Activated CD8-positive, alpha-beta memory T cell treated with anti-CD3 and anti-CD28 coated beads for 36 hours (primary cell): Measurements from ENCODE around the gene ELAPOR1. TPM values are rescaled to one million over a fixed set of nuclear protein-coding genes. Genes with fewer than 3 reads are reported as not detected.

Experiments used
- CTCF ChIA-PET: fragments of 350-600 bp; sonication (Branson Sonifier 250); formaldehyde crosslinking; loops from one replicate; lab custom pipeline; 2021; ENCODE audit warnings: antibody characterized with exemption; lab: Charles Lee
- POLR2A ChIA-PET: fragments of 350-600 bp; sonication (Branson Sonifier 250); formaldehyde crosslinking; loops from one replicate; lab custom pipeline; 2021; ENCODE audit warnings: antibody characterized with exemption; lab: Charles Lee
- total RNA-seq, 2 experiments: library from RNA; stranded (reverse); gene quantifications; one replicate each; pipeline ENCODE4 v1.2.3, GENCODE V29; 2021

The ELAPOR1 gene
- total RNA-seq, 2 experiments from 2014 or later = 12.5 to 14.8 TPM

- POLR2A ChIA-PET = interaction anchor here (0.5 to 2.8 kb wide), 5 partner anchors 8 to 332 kb away, joined by 4 to 22 read pairs (median 5); partner anchors contain the start of genes CLCC1 and WDR47
Observed at GRCh38 chr1:109091839-109092193, 22.1 kb upstream of the ELAPOR1 start.

GRCh38 chr1:109094377-109094803, 19.5 kb upstream of the ELAPOR1 start:
- ChIA-PET CTCF (no interaction called here), POLR2A (no interaction called here)

More at GRCh38 chr1:109091839-109092193, 22.1 kb upstream of the ELAPOR1 start:
- CTCF ChIA-PET = interaction anchor here (0.6 to 3.3 kb wide), 4 partner anchors 8 to 102 kb away, joined by 3 to 19 read pairs (median 4); a partner anchor contains a TSS

- CTCF ChIA-PET = no interaction called here
- POLR2A ChIA-PET = no interaction called here
Observed at GRCh38 chr1:109094871-109095270, 19.0 kb upstream of the ELAPOR1 start.

GRCh38 chr1:109095631-109096030, 18.3 kb upstream of the ELAPOR1 start:
- POLR2A ChIA-PET = no interaction called here
- CTCF ChIA-PET = no interaction called here

GRCh38 chr1:109096120-109096519, 17.8 kb upstream of the ELAPOR1 start:
- ChIA-PET POLR2A (no interaction called here), CTCF (no interaction called here)

- POLR2A ChIA-PET = interaction anchor here (0.6 to 2.4 kb wide), 18 partner anchors 9 to 440 kb away, joined by 3 to 22 read pairs (median 6); partner anchors contain the start of genes ATXN7L2, CYB561D1, HENMT1 and PRPF38B
- CTCF ChIA-PET = interaction anchor here (0.6 to 2.4 kb wide), 21 partner anchors 9 to 432 kb away, joined by 3 to 26 read pairs (median 5); partner anchors contain the start of genes ATXN7L2, ELAPOR1, GPSM2 and SORT1
Observed at GRCh38 chr1:109099938-109100773, 13.8 kb upstream of the ELAPOR1 start.

- POLR2A ChIA-PET = interaction anchor here (0.6 kb wide), 1 partner anchor 18 kb away, joined by 3 read pairs; no protein-coding TSS in a partner anchor
- CTCF ChIA-PET = interaction anchor here (1.3 to 2.4 kb wide), 2 partner anchors 8 to 71 kb away, joined by 3 to 11 read pairs; a partner anchor contains a TSS
Observed at GRCh38 chr1:109104364-109105151, 9.4 kb upstream of the ELAPOR1 start.

GRCh38 chr1:109105881-109106280, 8.0 kb upstream of the ELAPOR1 start:
- ChIA-PET CTCF (no interaction called here), POLR2A (no interaction called here)

- ChIA-PET POLR2A (interaction anchor here (0.6 kb wide), 1 partner anchor 33 kb away, joined by 4 read pairs; no protein-coding TSS in a partner anchor), CTCF (no interaction called here)
Observed at GRCh38 chr1:109107785-109108184, 6.1 kb upstream of the ELAPOR1 start.

- CTCF ChIA-PET = interaction anchor here (1.4 kb wide), 1 partner anchor 10 kb away, joined by 6 read pairs; no protein-coding TSS in a partner anchor
- POLR2A ChIA-PET = interaction anchor here (1.5 kb wide), 1 partner anchor 19 kb away, joined by 3 read pairs; the partner anchor contains the start of gene TMEM167B
Observed at GRCh38 chr1:109109906-109110305, 4.0 kb upstream of the ELAPOR1 start.

- ChIA-PET CTCF (interaction anchor here (0.6 to 2.7 kb wide), 7 partner anchors 8 to 202 kb away, joined by 3 to 26 read pairs (median 7); partner anchors contain the start of gene WDR47), POLR2A (interaction anchor here (1.5 kb wide), 1 partner anchor 21 kb away, joined by 3 read pairs; the partner anchor contains the start of gene TMEM167B)
Observed at GRCh38 chr1:109111386-109112055, 2.4 kb upstream of the ELAPOR1 start.

GRCh38 chr1:109112056-109112651, 1.8 kb upstream of the ELAPOR1 start:
- POLR2A ChIA-PET = no interaction called here

GRCh38 chr1:109112652-109113285, 1.1 kb upstream of the ELAPOR1 start:
- ChIA-PET POLR2A (interaction anchor here (0.7 to 1.0 kb wide), 3 partner anchors 12 to 278 kb away, joined by 4 to 11 read pairs (median 4); no protein-coding TSS in a partner anchor), CTCF (interaction anchor here (0.6 to 2.7 kb wide), 16 partner anchors 9 to 315 kb away, joined by 3 to 26 read pairs (median 4); partner anchors contain the start of genes TMEM167B and WDR47)

More at GRCh38 chr1:109112056-109112651, 1.8 kb upstream of the ELAPOR1 start:
- CTCF ChIA-PET = interaction anchor here (0.7 to 2.7 kb wide), 11 partner anchors 9 to 245 kb away, joined by 3 to 26 read pairs (median 3); partner anchors contain the start of genes TMEM167B and WDR47

GRCh38 chr1:109114342-109114674, 393 bp downstream of the ELAPOR1 start:
- ChIA-PET POLR2A (interaction anchor here (2.7 kb wide), 1 partner anchor 14 kb away, joined by 13 read pairs; no protein-coding TSS in a partner anchor), CTCF (interaction anchor here (1.0 to 2.9 kb wide), 4 partner anchors 12 to 87 kb away, joined by 3 to 18 read pairs (median 4); no protein-coding TSS in a partner anchor)

- ChIA-PET CTCF (interaction anchor here (1.2 to 2.9 kb wide), 3 partner anchors 16 to 79 kb away, joined by 3 to 18 read pairs (median 3); no protein-coding TSS in a partner anchor), POLR2A (interaction anchor here (2.7 kb wide), 1 partner anchor 15 kb away, joined by 13 read pairs; no protein-coding TSS in a partner anchor)
Observed at GRCh38 chr1:109115685-109116084, 1.8 kb downstream of the ELAPOR1 start.

GRCh38 chr1:109116286-109116685, 2.4 kb downstream of the ELAPOR1 start:
- CTCF ChIA-PET = interaction anchor here (1.2 to 2.9 kb wide), 3 partner anchors 17 to 78 kb away, joined by 3 to 18 read pairs (median 3); no protein-coding TSS in a partner anchor
- POLR2A ChIA-PET = interaction anchor here (0.6 to 2.7 kb wide), 3 partner anchors 16 to 648 kb away, joined by 3 to 13 read pairs (median 3); no protein-coding TSS in a partner anchor

- POLR2A ChIA-PET = no interaction called here
- CTCF ChIA-PET = no interaction called here
Observed at GRCh38 chr1:109118089-109118488, 4.2 kb downstream of the ELAPOR1 start.
